ENCODE measurements around the gene RADIL.

The RADIL gene

GRCh38 chr7:4851459-4852422 lies 31.8 kb downstream of the RADIL start:
- DNase-seq, result no peak

DNA sequence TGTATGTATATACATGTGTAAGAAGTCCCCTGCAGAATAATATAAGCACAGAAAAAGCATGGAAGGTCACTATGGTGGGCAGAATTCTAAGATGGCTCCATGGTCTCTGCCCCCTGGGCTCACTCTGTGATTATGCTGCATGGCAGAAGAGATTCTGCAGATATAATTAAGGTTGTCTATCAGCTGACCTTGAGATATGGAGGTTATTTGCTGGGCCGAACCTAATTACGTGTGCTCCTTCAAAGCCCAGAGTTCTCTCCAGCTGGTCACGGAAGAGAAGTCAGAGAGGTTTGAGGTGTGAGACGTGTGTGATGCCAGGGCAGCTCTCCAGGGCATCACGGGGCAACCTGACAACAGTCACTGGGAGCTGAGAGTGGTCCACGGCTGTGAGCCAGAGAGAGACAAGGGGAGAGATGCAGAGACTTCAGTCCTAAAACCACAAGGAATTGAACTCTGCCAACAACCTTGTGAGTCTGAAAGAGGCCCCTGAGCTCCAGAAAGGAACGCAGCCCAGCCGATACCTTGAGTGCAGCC lies 33.2 kb downstream of the RADIL start:
- no peak for DNase-seq

DNA sequence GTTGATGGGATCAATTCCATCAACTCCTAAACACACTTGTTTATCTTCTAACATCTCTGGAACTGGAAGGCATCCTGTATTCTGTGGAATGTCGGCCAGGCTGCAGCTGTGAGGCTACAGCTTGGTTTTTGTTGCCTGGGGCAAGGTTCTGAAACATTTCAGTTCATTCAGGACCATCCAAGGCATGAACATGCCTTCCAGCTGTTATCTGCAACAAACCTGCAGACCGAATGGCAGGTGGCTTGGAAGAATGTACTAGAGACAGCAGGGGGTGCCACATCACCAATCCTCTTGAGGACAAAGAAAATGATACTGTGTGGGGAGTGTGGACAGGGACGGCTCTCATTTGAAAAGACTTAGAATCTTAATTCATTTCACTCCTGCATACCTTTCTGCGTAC lies 34.1 kb downstream of the RADIL start:
- no peak for DNase-seq

- no peak for DNase-seq
These were observed 37.8 kb downstream of the RADIL start for GRCh38 chr7:4845740-4846142.

GRCh38 chr7:4842319-4843064 lies 41.0 kb downstream of the RADIL start:
- DNase-seq, result no peak

DNA sequence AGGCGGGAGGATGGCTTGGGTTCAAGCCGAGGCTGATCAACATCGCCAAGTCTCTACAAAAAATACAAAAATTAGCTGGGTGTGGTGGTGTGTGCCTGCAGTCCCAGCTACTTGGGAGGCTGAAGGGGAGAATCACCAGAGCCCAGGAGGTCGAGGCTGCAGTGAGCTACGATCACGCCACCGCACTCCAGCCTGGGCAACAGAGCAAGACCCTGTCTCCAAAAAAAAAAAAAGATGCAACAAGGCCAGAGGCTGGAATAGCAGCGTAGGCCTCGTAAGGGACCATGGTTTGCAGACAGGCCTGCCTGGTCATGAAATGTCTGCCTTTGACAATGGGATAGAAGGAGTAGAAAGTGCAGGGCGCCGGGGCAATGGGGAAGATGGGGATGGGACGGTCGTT lies 41.7 kb downstream of the RADIL start:
- no peak for DNase-seq

GRCh38 chr7:4841007-4841784 lies 42.3 kb downstream of the RADIL start:
- DNase-seq, result no peak

DNA sequence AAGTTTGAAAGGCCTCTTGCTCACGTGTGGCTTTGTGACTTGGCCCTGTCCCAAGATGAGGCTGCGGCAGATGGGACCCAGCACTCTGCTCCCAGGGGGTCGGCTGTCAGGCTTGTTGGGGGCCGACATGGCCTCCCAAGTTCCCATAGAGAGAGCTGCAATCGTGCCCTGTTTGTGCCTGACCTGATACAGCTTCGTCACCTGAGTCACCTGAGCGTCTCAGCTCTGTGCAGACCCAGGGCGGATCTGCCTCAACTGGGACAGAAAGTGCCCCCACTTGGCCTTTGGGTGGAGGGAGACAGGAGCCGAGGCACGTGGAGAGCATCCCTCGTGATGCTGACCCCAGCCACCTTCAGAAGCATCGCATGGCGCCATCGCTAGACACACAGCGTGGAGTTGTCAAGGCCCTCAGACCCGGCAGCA lies 43.4 kb downstream of the RADIL start:
- no peak for DNase-seq

GRCh38 chr7:4838626-4839334 lies 44.7 kb downstream of the RADIL start:
- no peak for DNase-seq

GRCh38 chr7:4837803-4838625 lies 45.5 kb downstream of the RADIL start:
- DNase-seq, result no peak

DNA sequence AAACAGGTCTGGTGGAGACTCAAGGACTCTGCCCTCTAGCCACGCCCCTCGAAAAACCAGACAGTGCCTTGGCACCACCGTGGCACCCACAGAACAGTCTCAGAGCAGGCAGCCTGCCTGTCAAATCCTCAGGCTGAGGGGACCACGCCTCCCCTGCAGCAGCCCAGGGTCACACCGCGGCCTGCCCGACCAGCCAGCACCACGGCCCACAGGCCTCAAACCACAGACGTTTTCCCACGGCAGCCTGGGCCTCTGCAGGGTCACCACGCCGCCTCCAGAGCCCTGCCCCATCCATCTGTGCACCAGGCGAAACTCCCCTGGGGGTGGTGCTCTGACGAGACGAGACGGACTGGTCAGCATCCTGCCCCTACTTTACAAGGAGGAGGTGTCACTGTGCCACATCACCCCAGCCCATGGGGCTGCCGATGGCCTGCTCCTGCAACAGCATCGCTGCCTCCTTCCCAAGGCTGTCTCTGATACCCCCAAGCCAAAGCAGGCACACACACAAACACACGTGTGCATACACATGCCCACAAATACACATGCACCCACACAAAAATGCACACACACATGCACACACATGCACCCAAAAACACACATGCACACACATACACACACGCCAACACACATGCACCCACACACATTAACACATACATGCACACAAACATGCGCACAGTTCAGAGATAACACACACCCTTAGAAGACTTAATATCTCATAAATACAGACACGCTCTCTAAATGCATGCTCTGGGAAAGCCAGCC lies 46.3 kb downstream of the RADIL start:
- DNase-seq, result no peak

DNA sequence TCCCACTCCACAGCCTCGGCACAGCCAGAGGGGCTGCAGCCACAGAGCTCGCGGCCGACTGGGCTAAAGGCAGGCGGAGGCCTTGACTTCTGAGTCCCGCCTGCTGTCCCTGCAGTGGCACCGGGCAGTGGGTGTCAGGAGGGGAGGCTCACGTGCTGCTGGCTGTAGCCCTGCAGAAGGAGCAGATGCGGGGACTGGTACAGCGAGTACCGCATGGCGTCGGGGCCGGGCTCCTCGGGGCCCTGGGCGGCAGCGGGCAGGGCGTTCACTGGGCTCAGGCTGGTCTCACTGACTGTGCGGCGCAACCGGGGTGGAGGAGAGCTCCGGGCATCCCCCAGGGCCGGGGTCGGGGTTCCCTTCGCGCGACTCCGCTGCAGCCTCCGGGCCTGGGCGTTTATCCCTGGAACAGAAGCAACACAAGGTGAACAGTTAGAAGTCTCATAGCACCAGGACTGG lies 47.3 kb downstream of the RADIL start:
- DNase-seq, result no peak

DNA sequence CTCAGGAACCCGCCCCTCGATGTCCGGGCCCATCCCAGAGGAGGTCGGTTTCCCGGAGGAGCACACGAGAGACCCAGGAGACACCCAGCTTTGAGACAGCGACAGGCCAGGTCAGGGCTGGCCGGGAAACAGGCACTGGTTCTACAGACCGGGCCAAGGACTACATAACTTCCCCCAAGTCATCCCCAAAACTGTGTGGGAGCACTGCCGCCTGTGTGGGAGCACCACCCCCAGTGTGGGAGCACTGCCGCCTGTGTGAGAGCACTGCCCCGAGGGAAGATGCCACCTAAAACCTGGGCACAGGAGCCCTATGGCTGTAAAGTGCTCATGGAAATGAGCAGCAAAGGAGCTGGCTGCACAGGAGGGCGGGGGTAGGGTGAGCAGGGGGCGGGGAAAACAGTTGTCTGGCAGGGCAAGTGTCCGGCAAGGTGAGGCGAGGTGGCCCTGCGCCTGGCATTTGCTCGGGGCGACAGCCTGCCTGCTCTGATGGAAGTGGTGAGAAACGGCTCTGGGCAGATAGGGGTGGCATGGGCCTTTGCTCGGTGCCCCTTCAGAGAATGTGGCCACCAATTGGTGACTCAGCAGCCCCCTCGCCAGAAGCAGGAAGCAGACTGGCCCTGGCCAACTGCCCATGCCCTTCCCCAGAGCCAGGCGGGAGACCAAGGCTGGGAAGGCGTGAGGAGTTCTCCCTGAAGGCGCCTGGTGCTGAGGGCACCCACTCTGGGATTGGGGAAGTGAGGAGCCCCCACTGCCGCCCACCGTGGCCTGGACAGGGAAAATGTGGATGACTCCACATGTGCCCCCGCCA lies 47.9 kb downstream of the RADIL start:
- no peak for DNase-seq

DNA sequence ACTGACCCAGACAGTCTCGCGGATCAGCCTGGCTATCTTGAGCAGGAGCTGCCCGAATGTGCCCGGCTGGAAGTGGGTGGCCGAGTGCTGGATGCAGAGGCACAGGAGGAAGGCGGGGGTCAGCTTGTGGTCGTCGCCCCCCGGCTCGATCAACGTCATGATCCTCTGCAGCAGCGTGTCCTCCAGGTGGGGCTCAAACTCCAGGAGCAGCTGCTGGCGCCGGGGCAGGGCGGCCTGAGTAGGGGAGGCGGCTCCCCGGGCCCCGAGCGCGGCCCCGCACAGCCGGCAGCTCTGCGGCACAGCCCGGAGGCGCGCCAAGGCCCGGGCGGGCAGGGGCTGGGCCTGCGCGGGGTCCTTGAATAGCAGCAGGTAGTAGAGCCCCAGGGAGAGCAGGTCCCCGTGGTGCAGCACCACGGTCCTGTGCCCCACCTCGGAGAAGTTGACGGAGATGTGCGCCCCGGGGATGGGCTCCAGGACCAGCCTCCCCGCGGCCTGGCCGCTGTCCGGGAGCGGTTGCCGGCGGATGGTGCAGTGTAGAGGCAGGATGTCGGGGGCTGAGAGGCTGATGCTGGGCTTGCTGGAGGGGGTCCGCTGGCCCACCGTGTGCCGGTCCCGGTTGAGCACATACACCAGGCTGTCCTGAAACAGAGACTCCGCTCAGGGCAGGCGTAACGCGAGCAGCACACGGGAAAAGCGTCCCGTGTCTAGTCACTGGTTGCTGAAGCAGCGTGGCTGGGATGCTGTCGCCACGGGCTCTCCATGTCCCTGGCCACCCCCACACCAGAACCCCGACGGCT lies 48.7 kb downstream of the RADIL start:
- DNase-seq, result no peak

DNA sequence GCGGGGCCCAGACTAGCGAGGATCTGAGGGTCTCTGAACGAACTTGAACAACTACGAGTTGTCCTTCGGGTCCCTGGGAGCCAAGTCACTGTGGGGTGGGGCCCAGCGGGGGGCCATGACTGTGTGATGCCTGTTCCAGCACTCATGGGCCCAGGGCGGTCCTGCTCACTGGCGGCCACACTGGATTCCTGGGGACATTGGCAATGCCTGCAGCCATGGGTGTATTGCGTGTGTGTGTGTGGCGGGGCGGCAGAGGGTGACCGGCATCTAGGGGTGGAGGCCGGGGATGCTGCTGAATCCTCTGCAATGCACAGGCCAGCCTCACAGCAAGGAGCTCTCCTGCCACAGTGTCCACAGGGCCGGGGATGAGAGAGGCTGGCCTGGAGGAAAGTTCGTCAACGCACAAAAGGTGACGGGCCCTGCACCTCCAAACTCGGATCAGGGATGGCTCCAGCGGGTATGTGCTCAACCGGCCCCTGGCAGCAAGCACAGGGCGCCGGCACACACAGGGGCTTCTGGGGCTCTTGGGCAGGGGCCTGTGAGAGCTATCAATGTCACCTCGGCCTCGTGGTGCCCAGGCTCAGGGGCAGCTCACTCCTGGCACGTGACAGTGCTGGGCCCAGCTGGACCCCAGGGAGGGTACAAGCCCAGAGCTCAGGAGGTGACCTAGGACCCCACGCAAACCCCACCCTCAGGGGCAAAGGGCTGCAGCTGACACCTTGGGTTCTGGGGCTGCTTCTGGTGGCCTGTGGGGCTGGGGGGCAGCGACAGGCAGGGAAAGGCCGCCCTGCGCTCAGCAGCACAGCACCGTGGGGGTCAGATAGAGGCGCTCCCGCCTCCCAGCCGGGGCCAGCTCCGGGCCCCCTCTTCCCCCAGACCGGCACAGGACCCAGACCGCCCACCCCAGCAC lies 49.6 kb downstream of the RADIL start:
- no peak for DNase-seq

DNA sequence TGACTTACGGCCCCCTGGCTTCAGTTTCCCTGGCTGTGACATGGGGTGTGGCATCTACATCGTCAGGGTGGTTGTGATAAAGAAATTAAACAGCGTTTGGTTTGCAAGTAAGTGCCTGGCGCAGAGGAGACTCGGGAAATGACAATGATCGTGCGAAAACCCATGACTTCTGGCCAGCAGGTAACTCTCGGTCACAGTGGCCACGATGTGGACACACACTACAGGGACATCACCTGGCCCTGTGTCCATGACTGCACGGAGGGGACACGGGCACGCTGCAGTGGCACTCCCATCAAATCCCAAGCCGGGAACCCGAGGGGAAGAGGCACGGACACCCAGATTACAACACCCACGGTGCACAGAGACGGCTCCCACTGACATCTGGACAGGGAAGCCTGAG lies 50.3 kb downstream of the RADIL start:
- DNase-seq, result no peak

DNA sequence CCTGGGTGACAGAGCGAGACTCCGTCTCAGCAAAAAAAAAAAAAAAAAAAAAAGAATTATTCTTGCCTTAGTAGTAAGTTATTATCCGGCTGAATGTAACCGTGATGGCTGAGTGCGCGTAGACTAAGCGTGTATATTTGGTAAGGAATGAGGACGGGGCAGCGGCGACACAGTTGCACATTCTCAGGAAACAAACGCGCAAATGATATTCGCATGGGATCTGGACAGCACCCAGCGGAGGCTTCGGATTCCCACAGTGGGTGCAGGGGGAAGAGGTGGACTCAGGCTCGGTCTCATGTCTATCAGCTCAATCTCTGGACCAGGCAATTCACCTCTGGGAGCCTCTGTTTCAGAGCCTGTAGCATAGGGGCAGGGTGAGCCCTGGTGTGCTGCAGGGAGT lies 50.8 kb downstream of the RADIL start:
- no peak for DNase-seq

Measured in cerebellar nuclear complex (tissue), 1 donor.